Activated CD4-positive, alpha-beta T cell treated with anti-CD3 and anti-CD28 coated beads, Interleukin-2, amount 50 U/mL, for 4 hours (primary cell): ENCODE measurements around the gene PUM2.
"Not testable (repeated sequence)": the region's sequence is repeated elsewhere in the genome, so short reads cannot be mapped to it uniquely, and the experiment has no call there.

Experiments
- DNase-seq, 2 experiments: peaks; one replicate each; pipeline ENCODE4 v3.0.0-alpha.2; 2020

PUM2 gene

DNA sequence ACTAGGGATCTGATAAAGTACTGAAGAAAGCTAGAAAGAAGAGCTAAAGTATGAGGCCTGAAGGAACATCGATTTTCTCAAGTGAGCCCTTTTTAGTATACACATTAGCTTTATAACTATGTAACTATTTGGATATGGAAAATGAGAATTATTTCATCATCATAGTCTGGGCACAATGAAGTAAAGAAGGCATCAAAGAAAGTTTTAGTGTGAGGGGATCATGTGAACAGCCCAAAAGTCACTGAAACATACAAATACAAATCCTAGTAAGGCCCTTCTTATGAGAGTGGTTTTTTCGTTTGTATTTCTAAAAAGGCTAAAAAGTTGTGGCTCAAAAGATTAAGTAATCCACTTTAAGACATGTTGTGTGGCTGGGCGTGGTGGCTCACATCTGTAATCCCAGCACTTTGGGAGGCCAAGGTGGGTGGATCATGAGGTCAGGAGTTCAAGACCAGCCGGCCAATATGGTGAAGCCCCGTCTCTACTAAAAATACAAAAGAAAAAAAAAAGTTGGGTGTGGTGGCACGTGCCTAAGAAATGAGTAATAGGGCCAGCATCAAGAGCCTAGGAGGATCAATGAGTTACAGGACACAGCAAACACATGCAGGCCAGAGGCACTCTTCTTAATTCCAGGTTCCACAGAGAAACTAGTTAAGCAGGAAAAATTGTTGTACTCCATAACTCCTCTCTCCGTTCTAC lies 61.9 kb downstream of the PUM2 start:
- DNase-seq, result no peak

DNA sequence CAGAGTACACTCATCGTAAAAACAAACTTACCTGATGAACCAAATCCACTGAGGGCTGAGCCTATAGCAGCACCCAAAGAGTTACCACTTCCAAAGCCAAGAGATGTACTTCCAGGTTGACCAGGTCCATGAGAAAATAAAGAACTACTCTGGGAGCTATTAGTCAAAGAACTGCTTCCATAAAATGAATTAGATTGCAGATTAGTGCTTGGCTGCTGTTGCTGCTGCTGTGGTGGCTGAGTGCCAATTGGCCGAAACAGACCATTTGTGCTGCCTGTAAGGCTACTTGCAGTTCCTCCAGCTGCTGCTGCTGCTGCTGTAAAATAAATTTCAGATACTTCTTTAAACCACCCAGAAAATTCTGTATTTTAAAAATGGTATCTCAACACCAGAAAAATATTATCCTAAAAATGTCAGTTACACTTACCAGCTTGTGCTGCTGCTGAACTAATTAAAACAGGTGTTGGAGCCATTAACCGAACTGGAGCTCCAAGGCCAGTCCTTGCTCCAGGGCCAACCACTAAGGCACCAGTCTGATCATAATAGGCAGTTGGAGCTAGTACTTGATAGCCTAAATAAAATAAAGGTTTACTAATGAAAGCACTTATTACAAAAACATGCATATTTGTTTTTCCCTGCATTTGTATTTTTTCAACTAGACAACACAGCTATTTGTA lies 67.6 kb downstream of the PUM2 start:
- no peak for DNase-seq

DNA sequence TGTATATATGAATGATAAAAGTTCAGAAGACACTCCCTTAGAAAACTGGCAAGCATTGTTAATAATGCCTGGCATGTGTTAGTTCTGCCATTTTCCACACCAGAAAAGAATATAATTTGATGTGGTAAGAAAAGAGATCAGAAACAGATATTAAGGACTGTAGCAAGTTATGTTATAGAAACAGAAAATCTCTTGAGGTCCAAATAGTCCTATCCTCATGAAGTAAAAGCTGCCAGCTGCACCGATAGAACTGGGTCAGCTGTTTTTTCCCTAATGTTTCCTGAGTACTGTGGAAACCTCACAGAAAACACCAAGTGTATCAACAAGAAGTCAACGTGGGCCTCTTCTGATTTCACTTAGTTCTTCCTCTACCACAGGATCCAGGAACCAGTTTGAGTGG lies 68.8 kb downstream of the PUM2 start:
- DNase-seq, result no peak

DNA sequence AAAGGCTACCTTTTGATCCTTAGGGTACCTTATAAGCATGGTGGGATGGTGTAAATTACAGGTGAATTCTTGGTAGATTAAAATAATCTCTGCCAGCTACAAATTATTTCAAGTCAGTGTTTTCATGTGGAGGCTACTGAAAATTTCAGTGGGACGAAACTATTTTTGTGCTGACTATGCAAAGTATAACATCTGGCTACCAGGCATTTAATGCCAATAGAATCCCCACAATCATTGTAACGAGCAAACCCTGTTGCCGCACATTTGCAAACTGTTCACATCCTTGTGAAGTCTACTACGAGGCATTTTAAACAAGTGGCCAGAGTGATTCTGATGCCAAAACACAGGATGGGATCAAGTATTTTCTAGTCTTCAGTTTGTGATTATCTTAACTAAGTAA lies 77.6 kb downstream of the PUM2 start:
- DNase-seq, result no peak

DNA sequence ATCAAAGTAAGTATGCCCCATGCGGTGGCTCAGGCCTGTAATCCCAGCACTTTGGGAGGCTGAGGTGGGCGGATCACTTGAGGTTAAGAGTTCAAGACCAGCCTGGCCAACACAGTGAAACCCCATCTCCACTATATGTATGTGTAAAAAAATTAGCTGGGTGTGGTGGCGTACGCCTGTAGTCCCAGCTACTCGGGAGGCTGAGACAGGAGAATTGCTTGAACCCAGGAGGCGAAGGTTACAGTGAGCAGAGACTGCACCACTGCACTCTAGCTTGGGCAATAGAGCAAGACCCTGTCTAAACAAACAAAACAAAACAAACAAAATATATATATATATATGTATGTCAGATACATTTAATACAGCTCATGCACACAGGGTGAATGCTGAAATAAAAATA lies 82.3 kb downstream of the PUM2 start:
- DNase-seq, result not testable (repeated sequence)

DNA sequence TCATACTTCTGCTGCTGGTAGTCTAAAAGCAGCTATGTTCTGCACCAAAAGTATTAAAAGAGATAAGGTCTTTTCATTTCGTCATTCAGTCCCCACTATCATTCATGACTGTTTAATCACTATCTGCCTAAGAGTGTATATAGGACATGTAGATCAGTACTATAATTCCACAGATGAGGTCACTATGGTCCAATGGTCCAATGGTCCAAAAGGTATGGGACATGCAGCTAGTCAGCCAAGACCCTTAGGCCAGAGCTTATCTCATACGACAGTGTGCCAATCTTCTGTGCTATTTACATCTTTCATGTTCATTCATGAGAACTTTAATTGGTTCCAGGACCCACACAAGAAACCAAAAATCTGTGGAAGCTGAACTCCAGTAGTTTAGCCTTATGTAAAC lies 83.1 kb downstream of the PUM2 start:
- no peak for DNase-seq

DNA sequence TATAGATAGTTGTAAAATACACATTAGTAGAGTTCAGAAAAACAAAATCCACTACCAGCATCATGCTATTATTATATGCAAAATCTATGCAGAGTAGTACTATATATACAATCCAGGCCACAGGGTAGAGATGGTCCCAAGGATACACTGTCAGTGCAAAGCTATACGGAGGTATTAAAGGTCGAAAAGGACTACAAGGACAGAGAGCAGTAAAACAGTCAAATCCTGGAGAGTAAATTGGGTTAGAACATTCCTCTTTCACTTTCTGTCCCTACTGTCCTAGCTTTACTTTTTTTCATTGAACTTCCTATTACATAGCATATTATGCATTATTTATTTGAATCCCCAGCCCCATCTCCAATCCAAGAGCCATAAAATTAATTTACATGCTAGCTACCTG lies 86.0 kb downstream of the PUM2 start:
- no peak for DNase-seq

DNA sequence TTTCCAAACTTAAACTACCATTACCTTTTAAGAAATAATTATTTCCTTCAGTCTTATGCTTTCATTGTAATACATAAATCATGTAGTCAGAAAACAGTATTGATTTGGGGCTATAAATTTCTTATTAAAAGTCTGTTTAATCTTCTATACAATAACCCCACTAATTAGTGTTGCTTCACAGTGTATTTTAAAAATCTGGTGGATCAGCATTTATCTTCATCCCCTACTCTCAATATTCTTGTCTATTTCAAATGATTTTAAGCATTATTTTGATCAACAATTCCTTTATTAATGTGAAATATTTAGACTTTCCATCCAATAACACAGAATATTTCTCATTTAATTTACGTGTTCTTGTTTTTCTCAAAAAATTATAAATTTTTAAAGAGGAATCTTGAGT lies 93.2 kb downstream of the PUM2 start:
- DNase-seq, result no peak

DNA sequence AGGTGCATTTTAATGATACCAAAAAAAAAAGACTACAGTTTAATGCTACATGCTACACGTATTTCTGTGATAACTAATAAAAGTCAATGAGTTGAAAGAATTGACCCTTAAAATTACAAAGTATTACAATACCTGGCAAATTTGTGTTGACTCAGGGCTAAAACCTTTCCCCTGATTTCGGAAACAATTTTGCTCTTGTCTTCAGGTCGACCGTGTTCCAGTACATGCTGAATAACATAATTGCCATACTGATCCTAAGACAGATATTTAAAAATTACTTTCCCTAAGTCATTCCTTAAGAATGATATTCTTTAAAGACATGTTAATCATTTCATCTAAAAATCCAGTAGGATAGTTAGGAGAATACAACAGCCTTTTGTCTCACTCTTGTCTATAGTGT lies 95.9 kb downstream of the PUM2 start:
- DNase-seq, result no peak

DNA sequence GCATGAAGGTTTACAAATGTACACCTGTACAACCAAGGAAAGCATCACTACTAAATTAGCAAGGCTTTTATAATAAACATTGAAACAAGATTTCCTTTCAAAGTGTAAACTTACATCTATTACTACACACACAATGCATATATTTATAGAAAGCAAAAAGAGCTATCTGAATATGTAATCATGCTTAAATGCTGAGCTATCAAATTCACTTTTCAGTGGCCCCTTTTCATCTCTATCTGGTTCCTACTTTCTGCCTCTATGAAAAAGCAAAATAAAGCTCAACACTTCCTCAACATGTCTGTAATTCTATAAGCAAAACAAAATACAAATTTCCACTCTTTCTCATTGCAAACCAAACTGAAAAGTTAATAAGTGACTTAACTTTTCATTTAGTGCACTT lies 100.2 kb downstream of the PUM2 start:
- DNase-seq, result no peak

DNA sequence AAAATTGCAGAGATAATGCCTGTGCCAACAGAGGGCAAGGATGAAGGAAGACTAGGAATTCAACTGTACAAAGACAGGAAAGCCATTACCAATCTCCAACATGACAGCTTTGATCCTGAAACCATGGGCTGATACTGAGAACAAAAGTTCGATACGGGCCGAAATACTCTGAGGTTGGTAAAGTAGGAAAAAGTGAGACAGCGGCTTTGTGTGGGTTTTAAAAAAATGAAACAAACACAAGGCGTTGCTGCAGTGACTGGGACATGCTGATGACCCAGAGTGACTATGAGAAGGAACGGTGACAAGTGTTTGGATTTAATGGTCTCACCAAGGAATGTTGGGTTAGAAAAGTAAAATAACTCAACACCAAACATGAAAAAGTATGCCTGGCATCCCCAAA lies 101.5 kb downstream of the PUM2 start:
- no peak for DNase-seq

DNA sequence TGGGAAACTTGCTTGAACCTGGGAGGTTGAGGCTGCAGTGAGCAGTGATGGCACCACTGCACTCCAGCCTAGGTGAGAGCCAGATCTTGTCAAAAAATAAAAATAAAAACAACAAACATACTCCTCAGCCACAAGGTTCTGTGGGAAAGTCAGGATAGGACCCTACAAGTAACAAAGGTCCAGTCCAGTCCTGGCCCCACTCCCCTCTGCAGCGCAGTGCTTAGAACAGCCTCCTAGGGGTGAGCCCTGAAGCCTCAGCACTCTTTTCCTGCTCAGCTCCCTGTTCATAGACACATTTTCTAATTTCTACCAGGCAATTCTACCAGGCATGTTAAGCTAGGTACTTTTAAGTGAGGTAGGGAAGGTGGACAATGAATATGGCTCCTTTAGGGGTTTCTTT lies 103.6 kb downstream of the PUM2 start:
- DNase-seq, result no peak

DNA sequence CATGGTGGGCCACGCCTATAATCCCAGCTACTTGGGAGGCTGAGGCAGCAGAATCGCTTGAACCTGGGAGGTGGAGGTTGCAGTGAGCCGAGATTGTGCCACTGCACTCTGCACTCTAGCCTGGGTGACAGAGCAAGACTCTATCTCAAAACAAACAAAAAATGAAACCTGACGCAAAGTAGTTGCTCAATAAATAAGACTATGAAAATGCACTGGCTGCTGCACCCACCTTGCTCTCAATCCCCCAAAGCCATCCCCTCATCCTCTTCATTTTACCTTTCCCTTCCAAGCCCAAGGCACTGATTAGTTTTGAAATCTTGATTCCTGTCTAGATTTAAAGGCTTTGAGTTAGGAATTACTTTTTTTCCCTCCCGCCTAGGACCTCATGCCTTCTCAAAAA lies 107.0 kb downstream of the PUM2 start:
- DNase-seq, result not testable (repeated sequence)

DNA sequence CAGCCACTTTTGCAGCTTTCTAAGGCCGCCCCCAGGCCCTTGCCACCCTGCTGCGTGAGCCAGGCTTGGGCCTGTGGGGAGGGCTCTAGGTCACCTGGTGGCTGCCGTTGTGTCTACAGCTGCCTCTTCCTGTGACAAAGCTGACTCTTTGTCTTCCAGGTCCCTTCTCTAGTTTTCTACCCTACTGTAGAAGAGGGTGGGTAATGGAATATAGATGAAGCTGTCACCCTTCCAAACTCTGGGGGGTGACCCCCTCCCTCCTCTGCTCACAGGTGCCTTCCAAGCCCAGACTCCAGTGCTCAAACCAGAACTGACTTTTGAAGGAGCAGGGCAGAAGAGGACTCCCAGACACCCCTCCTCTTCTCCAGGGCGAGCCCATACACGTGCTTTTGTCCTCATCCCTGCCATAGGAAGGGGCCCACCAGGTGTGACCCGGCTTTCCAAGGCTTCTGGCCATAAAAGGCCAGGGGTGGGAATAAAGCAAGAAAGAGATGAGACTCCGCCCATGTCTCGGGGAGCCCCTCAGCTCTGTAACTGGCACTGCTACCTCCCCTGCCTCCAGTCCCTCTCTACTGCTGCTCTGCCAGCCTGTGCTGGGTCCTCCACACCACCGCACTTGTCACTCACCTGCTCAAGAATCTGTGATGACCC lies 107.8 kb downstream of the PUM2 start:
- DNase-seq, result no peak

DNA sequence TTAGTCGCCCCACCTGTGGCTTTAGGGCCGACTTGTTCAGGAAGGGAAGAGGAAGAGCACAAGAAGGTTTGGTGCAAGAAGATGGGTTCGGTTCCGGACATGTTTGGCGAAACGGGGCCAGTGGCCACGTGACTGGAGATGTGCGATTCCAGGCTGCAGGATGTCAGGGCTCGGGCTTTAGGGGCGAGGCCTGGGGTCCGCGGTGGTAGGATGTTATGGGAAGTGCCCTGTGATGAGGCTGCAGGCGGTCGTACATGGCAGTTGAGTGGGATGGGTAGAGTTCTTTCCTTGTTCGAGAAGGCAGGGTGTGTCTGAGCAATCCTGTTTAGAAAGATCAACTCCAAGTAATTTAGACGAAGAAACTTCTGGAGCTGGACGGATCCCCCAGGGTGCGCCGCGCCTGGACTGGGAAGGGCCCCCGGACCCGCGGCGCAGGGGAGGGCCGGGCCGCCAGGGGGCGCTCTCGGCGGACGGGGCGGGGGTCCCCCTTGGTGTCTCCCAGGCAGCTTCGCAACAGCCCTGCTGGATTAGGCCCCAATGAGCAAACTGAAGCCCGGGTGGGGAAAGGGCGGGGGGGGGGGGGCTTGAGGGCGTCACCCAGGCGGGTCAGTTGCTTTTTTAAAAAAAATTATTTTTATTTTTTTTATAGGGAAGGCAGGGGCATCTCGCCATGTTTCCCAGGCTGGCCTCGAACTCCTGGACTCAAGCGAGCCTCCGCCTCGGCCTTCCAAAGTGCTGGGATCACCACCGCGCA lies 108.5 kb downstream of the PUM2 start:
- DNase-seq, result no peak

DNA sequence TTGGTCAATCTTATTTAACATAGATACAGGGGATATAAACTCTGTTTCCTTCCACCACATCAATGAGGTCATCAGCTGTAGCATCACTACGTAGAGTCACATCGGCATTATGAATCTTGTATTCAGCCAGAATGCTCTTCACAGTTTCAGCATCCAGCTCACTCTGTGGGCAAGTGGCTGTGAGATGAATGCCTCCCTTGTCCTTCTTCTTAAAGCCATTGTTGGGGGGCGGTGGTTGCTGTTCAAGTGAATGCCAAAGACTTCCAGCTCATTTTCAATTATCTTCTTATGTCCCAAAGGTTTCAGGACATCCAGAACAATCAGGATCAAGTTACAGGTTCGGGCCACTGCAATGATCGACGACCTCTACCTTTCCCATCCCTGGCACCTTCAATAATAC lies 110.4 kb downstream of the PUM2 start:
- DNase-seq, result not testable (repeated sequence)

DNA sequence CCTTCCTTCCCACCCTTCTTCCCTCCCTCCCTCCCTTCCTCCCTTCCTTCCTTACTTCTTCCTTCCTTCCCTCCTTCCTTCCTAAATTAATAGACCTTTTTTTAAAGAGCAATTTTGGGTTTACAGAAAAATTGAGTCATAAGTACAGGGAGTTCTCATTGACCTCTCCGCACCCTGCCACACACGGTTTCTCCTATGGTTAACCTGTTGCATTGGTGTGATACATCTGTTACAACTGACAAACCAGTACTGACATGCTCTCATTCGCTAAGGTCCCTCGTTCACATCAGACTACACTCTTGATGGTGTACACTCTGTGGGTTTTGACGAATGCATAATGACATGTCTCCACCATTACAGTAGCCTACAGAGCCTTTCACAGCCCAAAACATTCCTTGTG lies 114.1 kb downstream of the PUM2 start:
- DNase-seq, result no peak

DNA sequence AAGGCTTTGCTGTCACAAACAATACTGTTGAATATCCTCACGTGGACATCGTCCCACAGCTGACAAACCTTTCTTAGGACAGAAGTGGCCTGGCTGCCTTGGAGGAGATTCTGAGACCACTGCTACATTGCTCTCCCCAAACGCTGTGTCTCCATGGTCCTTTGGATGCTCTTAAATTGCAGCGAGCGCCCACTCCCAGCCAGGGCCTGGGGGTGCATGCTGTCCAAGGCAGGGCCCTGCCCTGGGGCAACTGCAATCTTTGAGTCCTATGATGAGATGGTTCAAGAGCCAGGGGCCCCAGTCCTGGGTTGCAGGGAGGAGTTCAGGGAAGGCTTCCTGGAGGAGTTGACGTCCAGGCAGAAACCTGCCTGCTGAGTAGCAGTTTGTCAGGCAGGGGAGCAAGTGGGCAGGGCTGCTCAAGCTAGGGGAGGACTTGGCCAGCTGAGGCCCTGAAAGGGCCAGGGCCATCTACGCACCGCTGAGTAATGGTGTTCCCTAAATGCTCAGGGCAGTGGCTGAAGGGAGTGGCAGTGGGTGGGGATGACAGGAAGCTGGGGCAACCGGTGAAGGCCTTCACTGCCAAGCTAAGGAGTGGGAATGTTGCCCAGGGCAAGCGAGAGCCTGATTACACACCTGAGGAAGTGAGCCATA lies 114.9 kb downstream of the PUM2 start:
- DNase-seq, result no peak

DNA sequence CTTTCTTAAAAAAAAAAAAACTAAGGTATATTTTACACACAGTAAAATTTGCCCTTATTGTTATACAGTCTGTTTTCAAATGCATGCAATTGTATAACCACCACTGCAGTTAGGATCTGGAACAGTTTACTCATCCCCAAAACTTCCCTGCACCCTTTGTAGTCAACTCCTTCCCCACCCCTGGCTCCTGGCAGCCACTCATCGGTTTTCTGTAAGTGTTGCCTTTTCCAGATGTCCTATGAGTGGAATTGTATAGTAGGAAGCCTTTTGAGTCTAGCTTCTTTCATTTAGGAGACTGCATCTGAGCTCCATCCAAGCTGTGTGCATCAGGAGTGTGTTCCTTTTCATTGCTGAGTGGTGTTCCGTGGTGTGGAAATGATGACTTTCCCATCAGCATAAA lies 116.0 kb downstream of the PUM2 start:
- DNase-seq, result not testable (repeated sequence)

DNA sequence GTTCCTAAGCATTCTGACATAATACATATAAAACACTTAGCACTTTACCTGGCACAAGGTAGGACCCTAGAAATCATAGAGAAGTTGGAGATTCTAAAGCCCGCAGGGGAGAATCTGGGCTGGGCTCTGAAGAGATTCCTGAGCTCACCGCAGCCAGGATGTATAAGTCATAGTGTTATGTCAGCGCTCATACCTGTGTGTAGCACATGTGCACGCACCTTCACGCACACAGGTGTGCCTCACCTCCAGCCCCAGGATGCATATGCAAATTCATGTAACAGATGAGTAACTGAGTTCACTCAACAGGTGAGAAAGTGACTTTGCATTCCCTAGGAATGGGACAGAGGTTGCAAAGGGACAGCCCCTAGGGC lies 117.8 kb downstream of the PUM2 start:
- no peak for DNase-seq

DNA sequence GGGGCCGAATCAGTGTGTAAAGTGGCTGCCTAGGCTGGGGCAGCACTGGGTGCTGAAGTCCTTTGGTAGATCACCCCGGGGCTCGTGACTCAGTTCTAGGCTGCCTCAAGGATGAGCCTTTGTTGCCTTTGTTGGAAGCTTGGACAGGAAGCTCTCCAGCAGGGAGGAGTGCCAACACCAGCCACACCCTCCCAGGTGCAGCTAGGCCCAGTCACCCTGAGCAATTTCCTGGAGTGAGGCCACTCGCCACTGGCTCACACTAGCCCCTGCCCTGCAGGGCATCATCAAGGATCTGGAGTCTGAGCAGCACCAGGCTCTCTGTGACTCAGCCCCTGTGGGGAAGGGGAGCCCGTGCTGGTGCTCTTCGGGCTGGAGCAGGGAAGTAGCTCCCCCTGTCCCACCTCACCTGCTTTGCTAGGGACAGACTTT lies 119.0 kb downstream of the PUM2 start:
- DNase-seq, result no peak

DNA sequence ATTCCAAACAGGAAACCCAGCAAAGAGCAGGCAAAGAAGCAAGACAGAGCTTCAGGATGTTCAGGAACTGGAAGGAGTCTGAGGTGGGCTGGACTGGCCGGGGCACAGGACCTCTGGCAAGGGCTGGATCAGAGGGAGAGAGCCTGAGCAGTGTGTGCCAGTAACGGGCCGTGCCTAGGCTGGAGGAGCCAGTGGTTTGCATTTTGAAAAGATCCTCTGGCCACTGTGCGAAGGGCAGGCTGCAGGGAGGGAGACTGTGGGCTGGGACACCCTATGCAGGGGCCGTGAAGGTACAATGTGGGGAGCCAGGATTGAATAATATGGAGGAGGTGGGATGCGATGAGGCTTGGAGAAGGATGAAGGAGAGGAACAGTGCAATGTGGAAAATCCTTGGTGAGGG lies 119.5 kb downstream of the PUM2 start:
- DNase-seq, result no peak

DNA sequence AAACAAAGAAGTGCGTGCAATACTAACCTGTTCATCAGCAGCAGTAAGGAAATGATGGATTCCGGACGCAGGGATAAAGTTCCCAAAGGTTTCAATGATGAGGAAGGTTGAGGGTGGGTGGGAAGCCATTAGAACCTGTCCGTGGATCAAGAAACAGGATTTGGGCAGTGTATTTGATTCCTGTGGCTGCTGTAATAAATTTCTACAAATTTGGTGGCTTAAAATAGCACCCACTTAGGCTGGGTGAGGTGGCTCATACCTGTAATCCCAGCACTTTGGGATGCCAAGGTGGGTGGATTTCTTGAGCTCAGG lies 120.6 kb downstream of the PUM2 start:
- DNase-seq, result no peak
